CD4-positive, alpha-beta memory T cell (primary cell): ENCODE measurements around the gene ZMIZ2. TPM values are rescaled to one million over a fixed set of nuclear protein-coding genes. Genes with fewer than 3 reads are reported as not detected.
"Not testable (repeated sequence)": the region's sequence is repeated elsewhere in the genome, so short reads cannot be mapped to it uniquely, and the experiment has no call there.

ENCODE experiments used
- CTCF ChIA-PET: fragments of 350-600 bp; sonication (Branson Sonifier 250); formaldehyde crosslinking; loops from one replicate; lab custom pipeline; 2021; ENCODE audit warnings: inconsistent platforms; ENCODE audit not compliant: partially characterized antibody; lab: Charles Lee
- POLR2A ChIA-PET: fragments of 350-600 bp; sonication (Branson Sonifier 250); formaldehyde crosslinking; loops from one replicate; lab custom pipeline; 2021; ENCODE audit not compliant: partially characterized antibody; lab: Charles Lee
- DNase-seq, 5 donors: peaks; one replicate each; pipeline versions ENCODE4 v3.0.0 to v3.0.0-alpha.2; 2020 to 2022; ENCODE audit warnings: mixed read lengths in 1 of 5
- H3K27ac ChIP-seq: one replicate; pipeline ENCODE4 v1.7.0; 2013; ENCODE audit warnings: low read depth, low read length
- H3K27me3 ChIP-seq: 2 replicates; pipeline ENCODE4 v1.7.0; 2013; ENCODE audit warnings: mild to moderate bottlenecking, low read length, moderate library complexity; ENCODE audit not compliant: insufficient read depth
- H3K36me3 ChIP-seq: 2 replicates; pipeline ENCODE4 v1.7.0; 2013; ENCODE audit warnings: mild to moderate bottlenecking, low read length, moderate library complexity; ENCODE audit not compliant: insufficient read depth
- H3K4me1 ChIP-seq: 2 replicates; pipeline ENCODE4 v1.7.0; 2013; ENCODE audit warnings: mild to moderate bottlenecking, low read length, moderate library complexity; ENCODE audit not compliant: insufficient read depth
- H3K4me3 ChIP-seq, 2 donors: one replicate each; pipeline ENCODE4 v1.7.0; 2013; ENCODE audit warnings: low read length in 2 of 2, mild to moderate bottlenecking in 1 of 2
- H3K9me3 ChIP-seq, 2 donors: one replicate each; pipeline ENCODE4 v1.7.0; 2013; ENCODE audit warnings: low read length in 2 of 2, control low read depth in 1 of 2; ENCODE audit not compliant: control insufficient read depth in 1 of 2
- H3K27ac Mint-ChIP-seq, 7 donors: one replicate each; pipeline ENCODE4 v1.8.0; 2020 to 2021; ENCODE audit warnings: mixed read lengths in 7 of 7, mild to moderate bottlenecking in 6 of 7, inconsistent platforms in 3 of 7, moderate library complexity in 3 of 7
- H3K27me3 Mint-ChIP-seq, 2 donors: one replicate each; pipeline ENCODE4 v1.8.0; 2020 to 2021; ENCODE audit warnings: mixed read lengths in 2 of 2
- H3K36me3 Mint-ChIP-seq, 2 donors: one replicate each; pipeline ENCODE4 v1.8.0; 2020 to 2021; ENCODE audit warnings: mixed read lengths in 2 of 2, inconsistent platforms in 1 of 2, mild to moderate bottlenecking in 1 of 2
- H3K4me1 Mint-ChIP-seq, 4 donors: one replicate each; pipeline ENCODE4 v1.8.0; 2020 to 2021; ENCODE audit warnings: mixed read lengths in 4 of 4, mild to moderate bottlenecking in 1 of 4
- H3K4me3 Mint-ChIP-seq, 8 donors: one replicate each; pipeline ENCODE4 v1.8.0; 2020 to 2021; ENCODE audit warnings: mixed read lengths in 8 of 8, mild to moderate bottlenecking in 7 of 8, moderate library complexity in 6 of 8, inconsistent platforms in 3 of 8
- H3K9me3 Mint-ChIP-seq, 8 donors: one replicate each; pipeline ENCODE4 v1.8.0; 2020 to 2021; ENCODE audit warnings: mixed read lengths in 8 of 8, mild to moderate bottlenecking in 5 of 8, inconsistent platforms in 3 of 8, moderate library complexity in 1 of 8
- intact Hi-C: fragments of 100-400 bp; cut with micrococcal nuclease; formaldehyde crosslinking; loops from one replicate; pipeline ENCODE4 v1.15.1; 2023
- polyA plus RNA-seq, 2 donors: library from polyadenylated mRNA; unstranded; fragments of 300-500 nt; fragmentation: Illumina TruSeq; gene quantifications; one replicate each; pipeline ENCODE4 v1.2.3, GENCODE V29; 2021
- total RNA-seq, 2 experiments: library from RNA; stranded (reverse); gene quantifications; one replicate each; pipeline ENCODE4 v1.2.3, GENCODE V29; 2021

Gene ZMIZ2
- total and polyA plus RNA-seq, 4 experiments from 2014 or later, result 1.1 to 170 (median 90.3) TPM

GRCh38 chr7:44713141-44713540, 35.5 kb upstream of the ZMIZ2 start:
- no peaks in the 10 kb centered on the region for H3K27me3 ChIP-seq
- H3K4me3 ChIP-seq, result no peak overlapping the region
- ChIA-PET CTCF (no interaction called here), POLR2A (interaction anchor here (1.4 kb wide), 1 partner anchor 107 kb away, joined by 4 read pairs; the partner anchor contains the start of gene OGDH)
- peaks cover 10 to 29% (median 17%) of the 10 kb centered on the region in 4 donors for H3K4me1 Mint-ChIP-seq
- H3K4me3 Mint-ChIP-seq, result peak overlapping the region in 1 of 8 donors; percentile 48
- H3K9me3 ChIP-seq, result no peaks in the 10 kb centered on the region
- H3K9me3 Mint-ChIP-seq, result no peaks in the 10 kb centered on the region
- H3K27ac ChIP-seq, result no peak overlapping the region
- peak overlapping the region in 5 of 7 donors; percentile 7 to 59 (median 29) for H3K27ac Mint-ChIP-seq
- H3K36me3 ChIP-seq, result peaks cover 14% of the 10 kb centered on the region
- H3K4me1 ChIP-seq, result peaks cover 13% of the 10 kb centered on the region
- no peak for DNase-seq
- intact Hi-C loops, result no loop called here
- peaks cover 5 to 13% of the 10 kb centered on the region in 2 donors for H3K36me3 Mint-ChIP-seq
- no peaks in the 10 kb centered on the region for H3K27me3 Mint-ChIP-seq

- H3K36me3 Mint-ChIP-seq, result peaks cover 5 to 8% of the 10 kb centered on the region in 2 donors
- POLR2A ChIA-PET, result no interaction called here
- no peak overlapping the region for H3K4me3 ChIP-seq
- H3K27ac Mint-ChIP-seq, result peak overlapping the region in 4 of 7 donors; percentile 13 to 70 (median 49)
- CTCF ChIA-PET, result no interaction called here
- no peaks in the 10 kb centered on the region for H3K9me3 Mint-ChIP-seq
- no peaks in the 10 kb centered on the region for H3K27me3 ChIP-seq
- peaks cover 13% of the 10 kb centered on the region for H3K4me1 ChIP-seq
- no peaks in the 10 kb centered on the region for H3K9me3 ChIP-seq
- H3K36me3 ChIP-seq, result peaks cover 7% of the 10 kb centered on the region
- no peak overlapping the region for H3K4me3 Mint-ChIP-seq
- H3K4me1 Mint-ChIP-seq, result peaks cover 10 to 29% (median 17%) of the 10 kb centered on the region in 4 donors
- DNase-seq, result no peak
- no peak overlapping the region for H3K27ac ChIP-seq
- H3K27me3 Mint-ChIP-seq, result no peaks in the 10 kb centered on the region
- intact Hi-C loops, result no loop called here
Observed at GRCh38 chr7:44713680-44714335, 34.8 kb upstream of the ZMIZ2 start.

GRCh38 chr7:44716205-44716604, 32.4 kb upstream of the ZMIZ2 start:
- H3K36me3 Mint-ChIP-seq, result no peaks in the 10 kb centered on the region
- no peaks in the 10 kb centered on the region for H3K27me3 Mint-ChIP-seq
- CTCF ChIA-PET, result no interaction called here
- POLR2A ChIA-PET, result no interaction called here
- intact Hi-C loops, result no loop called here
- H3K4me3 Mint-ChIP-seq, result no peak overlapping the region
- DNase-seq, result no peak
- Histone ChIP-seq H3K4me1 (peaks cover 13% of the 10 kb centered on the region), H3K9me3 (no peaks in the 10 kb centered on the region), H3K36me3 (no peaks in the 10 kb centered on the region), H3K4me3 (no peak overlapping the region), H3K27me3 (no peaks in the 10 kb centered on the region), H3K27ac (no peak overlapping the region)
- peaks cover 7 to 24% (median 13%) of the 10 kb centered on the region in 4 donors for H3K4me1 Mint-ChIP-seq
- H3K9me3 Mint-ChIP-seq, result peaks cover 0 to 9% (median 1%) of the 10 kb centered on the region in 8 donors
- no peak overlapping the region for H3K27ac Mint-ChIP-seq

GRCh38 chr7:44720301-44720700, 28.3 kb upstream of the ZMIZ2 start:
- H3K36me3 Mint-ChIP-seq, result no peaks in the 10 kb centered on the region

GRCh38 chr7:44724276-44724675, 24.4 kb upstream of the ZMIZ2 start:
- intact Hi-C loops, result no loop called here
- Histone ChIP-seq H3K27ac (no peak overlapping the region), H3K4me3 (no peak overlapping the region), H3K27me3 (no peaks in the 10 kb centered on the region), H3K9me3 (no peaks in the 10 kb centered on the region), H3K4me1 (no peaks in the 10 kb centered on the region), H3K36me3 (no peaks in the 10 kb centered on the region)
- H3K9me3 Mint-ChIP-seq, result peaks cover 0 to 15% (median 2%) of the 10 kb centered on the region in 8 donors
- peaks cover 1 to 4% of the 10 kb centered on the region in 2 donors for H3K27me3 Mint-ChIP-seq
- CTCF ChIA-PET, result no interaction called here
- H3K36me3 Mint-ChIP-seq, result no peaks in the 10 kb centered on the region
- POLR2A ChIA-PET, result no interaction called here
- no peak overlapping the region for H3K27ac Mint-ChIP-seq
- no peak for DNase-seq
- no peak overlapping the region for H3K4me3 Mint-ChIP-seq
- no peaks in the 10 kb centered on the region for H3K4me1 Mint-ChIP-seq

More at GRCh38 chr7:44720301-44720700, 28.3 kb upstream of the ZMIZ2 start:
- no peak overlapping the region for H3K27ac Mint-ChIP-seq
- H3K4me1 Mint-ChIP-seq, result no peaks in the 10 kb centered on the region
- no peaks in the 10 kb centered on the region for H3K27me3 Mint-ChIP-seq
- Histone ChIP-seq H3K4me1 (no peaks in the 10 kb centered on the region), H3K9me3 (no peaks in the 10 kb centered on the region), H3K36me3 (no peaks in the 10 kb centered on the region), H3K27ac (no peak overlapping the region), H3K27me3 (no peaks in the 10 kb centered on the region), H3K4me3 (no peak overlapping the region)
- POLR2A ChIA-PET, result no interaction called here
- intact Hi-C loops, result no loop called here
- no peak for DNase-seq
- CTCF ChIA-PET, result no interaction called here
- H3K4me3 Mint-ChIP-seq, result no peak overlapping the region
- H3K9me3 Mint-ChIP-seq, result peaks cover 0 to 15% (median 2%) of the 10 kb centered on the region in 8 donors

GRCh38 chr7:44726250-44726649, 22.4 kb upstream of the ZMIZ2 start:
- intact Hi-C loops, H3K9me3 ChIP-seq: not testable (repeated sequence)

GRCh38 chr7:44727158-44727936, 21.3 kb upstream of the ZMIZ2 start:
- peaks cover 1 to 4% of the 10 kb centered on the region in 2 donors for H3K27me3 Mint-ChIP-seq
- no peaks in the 10 kb centered on the region for H3K4me1 Mint-ChIP-seq
- ChIA-PET POLR2A (no interaction called here), CTCF (no interaction called here)
- no peak overlapping the region for H3K4me3 ChIP-seq
- no peak overlapping the region for H3K4me3 Mint-ChIP-seq
- H3K36me3 Mint-ChIP-seq, result no peaks in the 10 kb centered on the region
- no peak for DNase-seq
- H3K9me3 Mint-ChIP-seq, result peaks cover 0 to 3% (median 0%) of the 10 kb centered on the region in 8 donors
- H3K27ac ChIP-seq, result no peak overlapping the region
- no peaks in the 10 kb centered on the region for H3K9me3 ChIP-seq
- no peaks in the 10 kb centered on the region for H3K27me3 ChIP-seq
- intact Hi-C loops, result no loop called here
- H3K27ac Mint-ChIP-seq, result peak overlapping the region in 1 of 7 donors; percentile 61
- no peaks in the 10 kb centered on the region for H3K4me1 ChIP-seq
- no peaks in the 10 kb centered on the region for H3K36me3 ChIP-seq

More at GRCh38 chr7:44726250-44726649, 22.4 kb upstream of the ZMIZ2 start:
- H3K27me3 ChIP-seq, H3K4me1 ChIP-seq, H3K36me3 ChIP-seq, H3K27ac Mint-ChIP-seq, H3K4me3 Mint-ChIP-seq, H3K4me3 ChIP-seq, CTCF ChIA-PET, POLR2A ChIA-PET, H3K4me1 Mint-ChIP-seq, H3K27me3 Mint-ChIP-seq, DNase-seq, H3K36me3 Mint-ChIP-seq, H3K9me3 Mint-ChIP-seq, H3K27ac ChIP-seq: not testable (repeated sequence)
